ENCODE results near the gene COX10. TPM values are rescaled to one million over a fixed set of nuclear protein-coding genes. Genes with fewer than 3 reads are reported as not detected.

COX10 gene
- total RNA-seq, 1 experiment from 2014 or later: 13.4 TPM

- Histone ChIP-seq H3K27ac (ENCODE audit: low read length) (no peak overlapping the region), H3K4me1 (ENCODE audit: control insufficient read depth, insufficient read depth, low read length) (no peaks in the 10 kb centered on the region), H3K36me3 (ENCODE audit: control insufficient read depth, insufficient read depth, low read length) (no peaks in the 10 kb centered on the region), H3K9me3 (ENCODE audit: control insufficient read depth, insufficient read depth, low read depth, low read length) (no peaks in the 10 kb centered on the region), H3K4me3 (ENCODE audit: low read depth in 2 of 2, low read length in 2 of 2) (no peak overlapping the region), H3K27me3 (ENCODE audit: control insufficient read depth, insufficient read depth, low read length) (no peaks in the 10 kb centered on the region)
- no TSS peak for BruUV-seq (replicated peaks)
- ChIA-PET POLR2A (no interaction called here), CTCF (no interaction called here)
- no peak for TF ChIP-seq REST (IDR thresholded peaks at IDR 0.05; ENCODE audit: insufficient read depth in 1 of 2, low read depth in 2 of 2, low read length in 1 of 2)
- in situ Hi-C loops (cut with HindIII; ENCODE audit: low pct_unique_long_range_greater_than_20kb, low sequenced_read_pairs) (no loop called here), intact Hi-C loops (cut with micrococcal nuclease; ENCODE audit: unreplicated experiment) (no loop called here)
- ATAC-seq (no peak), DNase-seq (ENCODE audit: low read depth, low spot score) (no peak)
Measured at GRCh38 chr17:14200354-14200753, 131.1 kb downstream of the COX10 start.

- no TSS peak for BruUV-seq (replicated peaks)
- intact Hi-C loops (cut with micrococcal nuclease; ENCODE audit: unreplicated experiment): no loop called here
- CTCF ChIA-PET: no interaction called here
Measured at GRCh38 chr17:14201021-14201987, 132.0 kb downstream of the COX10 start.

More at GRCh38 chr17:14201021-14201987, 132.0 kb downstream of the COX10 start:
- ATAC-seq: no peak
- no peak overlapping the region for H3K4me3 ChIP-seq (ENCODE audit: low read depth in 2 of 2, low read length in 2 of 2)
- no peaks in the 10 kb centered on the region for H3K4me1 ChIP-seq (ENCODE audit: control insufficient read depth, insufficient read depth, low read length)
- no peak overlapping the region for H3K27ac ChIP-seq (ENCODE audit: low read length)
- no peak for TF ChIP-seq POLR2AphosphoS5 (IDR thresholded peaks at IDR 0.05; ENCODE audit: low read depth, low read length)
- TF ChIP-seq TCF7L2 (IDR thresholded peaks at IDR 0.05; ENCODE audit: low read depth, low read length): no peak
- no peak for TF ChIP-seq REST (IDR thresholded peaks at IDR 0.05; ENCODE audit: insufficient read depth in 1 of 2, low read depth in 2 of 2, low read length in 1 of 2)
- TF ChIP-seq, protein P1, sequence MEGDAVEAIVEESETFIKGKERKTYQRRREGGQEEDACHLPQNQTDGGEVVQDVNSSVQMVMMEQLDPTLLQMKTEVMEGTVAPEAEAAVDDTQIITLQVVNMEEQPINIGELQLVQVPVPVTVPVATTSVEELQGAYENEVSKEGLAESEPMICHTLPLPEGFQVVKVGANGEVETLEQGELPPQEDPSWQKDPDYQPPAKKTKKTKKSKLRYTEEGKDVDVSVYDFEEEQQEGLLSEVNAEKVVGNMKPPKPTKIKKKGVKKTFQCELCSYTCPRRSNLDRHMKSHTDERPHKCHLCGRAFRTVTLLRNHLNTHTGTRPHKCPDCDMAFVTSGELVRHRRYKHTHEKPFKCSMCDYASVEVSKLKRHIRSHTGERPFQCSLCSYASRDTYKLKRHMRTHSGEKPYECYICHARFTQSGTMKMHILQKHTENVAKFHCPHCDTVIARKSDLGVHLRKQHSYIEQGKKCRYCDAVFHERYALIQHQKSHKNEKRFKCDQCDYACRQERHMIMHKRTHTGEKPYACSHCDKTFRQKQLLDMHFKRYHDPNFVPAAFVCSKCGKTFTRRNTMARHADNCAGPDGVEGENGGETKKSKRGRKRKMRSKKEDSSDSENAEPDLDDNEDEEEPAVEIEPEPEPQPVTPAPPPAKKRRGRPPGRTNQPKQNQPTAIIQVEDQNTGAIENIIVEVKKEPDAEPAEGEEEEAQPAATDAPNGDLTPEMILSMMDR (IDR thresholded peaks at IDR 0.05): no peak
- TF ChIP-seq SIN3A (IDR thresholded peaks at IDR 0.05; ENCODE audit: borderline replicate concordance, insufficient read depth, low read depth, low read length): no peak
- no peak for DNase-seq (ENCODE audit: low read depth, low spot score)
- in situ Hi-C loops (cut with HindIII; ENCODE audit: low pct_unique_long_range_greater_than_20kb, low sequenced_read_pairs): no loop called here
- no peaks in the 10 kb centered on the region for H3K27me3 ChIP-seq (ENCODE audit: control insufficient read depth, insufficient read depth, low read length)
- no peaks in the 10 kb centered on the region for H3K36me3 ChIP-seq (ENCODE audit: control insufficient read depth, insufficient read depth, low read length)
- H3K9me3 ChIP-seq (ENCODE audit: control insufficient read depth, insufficient read depth, low read depth, low read length): no peaks in the 10 kb centered on the region
- POLR2A ChIA-PET: no interaction called here
